AG20443 (cell line): ENCODE data around the gene TTC28.
A peak's percentile ranks its signal among the peaks of the same experiment; 100 is the strongest.
"Not testable (repeated sequence)": the region's sequence is repeated elsewhere in the genome, so short reads cannot be mapped to it uniquely, and the experiment has no call there.

Source experiments
- DNase-seq: peaks from one replicate; pipeline ENCODE4 v3.0.0; 2012; ENCODE audit warnings: low spot score, mixed read lengths

TTC28 gene

DNA sequence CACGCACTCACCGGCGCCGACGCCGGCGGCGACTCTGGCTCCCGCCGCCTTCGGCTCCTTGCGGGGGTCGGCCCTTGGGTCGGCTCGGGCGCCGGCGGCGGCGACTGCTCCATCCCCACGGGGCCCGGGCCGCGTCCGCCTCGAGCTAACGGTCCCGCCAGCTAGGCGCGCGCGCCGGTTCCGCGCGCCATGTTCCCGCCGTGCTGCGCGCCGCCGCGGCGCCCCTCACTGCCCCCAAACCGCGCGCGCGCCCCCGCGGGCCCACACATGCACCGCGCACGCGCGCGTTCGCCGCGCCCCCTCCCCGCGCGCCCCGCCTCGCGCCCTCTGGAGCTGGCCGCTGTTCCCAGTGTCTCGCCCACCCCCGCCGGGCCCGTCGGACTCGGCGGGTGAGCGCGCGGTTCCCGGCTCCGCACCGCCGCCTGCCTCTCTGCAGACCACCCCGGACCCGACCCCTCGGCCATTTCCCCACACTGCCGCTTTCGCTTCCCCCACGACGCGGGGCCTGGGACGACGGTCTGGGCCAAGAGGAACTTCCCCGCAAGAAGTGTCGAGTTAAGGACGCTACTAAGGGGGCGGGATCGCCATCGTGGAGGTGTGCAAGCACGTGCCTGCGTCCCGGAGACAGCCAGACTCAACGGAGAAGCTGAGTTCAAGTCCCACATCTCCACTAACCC is at the start of gene TTC28:
Gene TTC28 (minus strand): TSS at position 230 of the 677 bp plus-strand sequence. CDS start 117 bp downstream, at position 113.
- peak; percentile 88 for DNase-seq

GRCh38 chr22:28728621-28729313 is 49.1 kb upstream of the TTC28 start:
- no peak for DNase-seq

DNA sequence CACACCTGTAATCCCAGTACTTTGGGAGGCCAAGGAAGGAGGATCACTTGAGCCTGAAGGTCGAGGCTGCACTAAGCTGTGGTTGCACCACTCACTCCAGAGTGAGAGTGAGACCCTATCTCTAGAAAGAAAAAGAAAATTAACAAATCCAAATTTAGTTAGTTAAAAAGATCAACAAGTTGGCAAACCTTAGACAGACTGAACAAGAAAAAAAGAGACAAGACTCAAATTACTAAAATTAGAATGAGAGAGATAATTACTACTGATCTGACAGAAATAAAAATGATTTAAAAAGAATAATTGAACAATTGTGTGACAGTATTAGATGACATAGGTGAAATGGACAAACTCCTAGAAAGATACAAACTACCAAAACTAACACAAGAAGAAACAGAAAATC is 48.4 kb upstream of the TTC28 start:
- DNase-seq = no peak

DNA sequence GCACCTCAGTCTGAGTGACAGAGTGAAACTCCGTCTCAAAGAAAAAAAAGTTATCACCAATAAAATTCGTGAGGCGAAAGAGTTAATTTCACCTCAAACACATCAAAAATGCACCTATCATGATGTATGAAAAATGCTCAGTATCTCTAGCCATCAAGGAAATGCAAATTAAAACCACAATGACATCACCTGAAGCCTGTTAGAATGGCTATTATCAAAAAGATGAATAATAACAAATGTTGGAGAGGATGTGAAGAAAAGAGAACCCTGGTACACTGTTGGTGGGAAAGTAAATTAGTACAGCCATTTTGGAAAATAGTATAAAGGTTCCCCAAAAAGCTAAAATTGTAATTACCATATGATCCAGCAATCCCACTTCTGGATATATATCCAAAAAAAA is 38.4 kb upstream of the TTC28 start:
- no peak for DNase-seq

DNA sequence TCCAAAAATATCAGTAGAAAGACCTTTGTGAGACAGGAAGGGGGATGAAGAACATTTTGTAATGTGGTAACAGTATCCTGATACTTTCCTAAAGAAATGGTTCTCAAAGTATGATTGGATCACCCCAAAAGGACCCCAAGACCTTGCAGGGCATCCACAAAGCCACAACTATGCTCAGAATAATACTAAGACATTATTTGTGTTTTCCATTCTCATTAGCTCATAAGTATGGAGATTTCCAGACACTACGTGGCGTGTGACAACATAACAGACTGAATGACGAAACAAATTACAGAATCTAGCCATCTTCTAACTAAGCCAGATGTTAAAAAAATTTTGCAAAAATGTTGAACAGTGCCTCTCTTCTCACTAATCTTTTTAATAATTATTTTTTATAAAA is 37.0 kb upstream of the TTC28 start:
- no peak for DNase-seq

GRCh38 chr22:28715611-28716010 is 36.0 kb upstream of the TTC28 start:
- no peak for DNase-seq

GRCh38 chr22:28714043-28714628 is 34.5 kb upstream of the TTC28 start:
- no peak for DNase-seq

DNA sequence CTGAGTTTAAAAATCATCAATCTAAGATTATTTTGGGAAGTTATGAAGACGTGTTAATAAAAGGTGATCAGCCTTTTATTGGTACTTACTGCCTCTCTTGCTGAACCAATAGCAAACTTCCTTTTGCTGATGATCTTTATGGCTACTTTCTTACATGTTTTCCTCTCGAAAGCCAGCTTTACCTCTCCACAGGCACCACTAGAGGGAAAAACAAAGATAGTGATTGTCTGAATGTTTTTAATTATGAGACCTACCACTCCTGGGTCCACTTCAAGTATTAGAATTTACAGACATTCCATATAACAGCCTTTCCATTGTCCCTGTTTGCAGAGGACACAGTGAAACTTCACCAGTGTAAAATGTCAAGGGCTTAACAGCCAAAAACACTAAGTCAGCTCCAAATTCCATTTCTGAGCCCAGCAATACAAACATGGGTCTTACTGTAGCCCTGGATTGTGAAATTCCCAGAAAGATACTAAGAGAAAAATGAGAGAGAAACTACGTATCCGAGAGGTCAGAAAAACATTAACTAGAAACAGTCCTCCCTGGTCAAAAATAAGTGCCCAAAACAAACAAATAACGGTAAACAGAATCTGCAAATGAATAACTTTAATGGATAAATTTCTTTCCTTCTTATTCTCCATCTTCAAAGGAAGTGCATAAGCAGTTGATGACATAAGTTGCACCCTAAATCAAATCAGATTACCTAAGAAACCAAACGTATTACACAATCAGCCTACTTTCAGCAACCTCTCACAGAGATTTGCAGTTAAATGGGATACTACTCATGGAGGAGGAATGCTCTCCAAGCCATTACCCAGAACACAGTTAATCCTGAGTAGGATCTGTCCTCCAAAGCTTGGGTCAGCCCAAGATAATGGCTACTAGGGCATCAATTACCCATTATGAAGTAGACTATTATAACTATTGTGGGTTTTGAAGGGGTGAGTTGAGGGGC is 32.5 kb upstream of the TTC28 start:
- peak; percentile 82 for DNase-seq

DNA sequence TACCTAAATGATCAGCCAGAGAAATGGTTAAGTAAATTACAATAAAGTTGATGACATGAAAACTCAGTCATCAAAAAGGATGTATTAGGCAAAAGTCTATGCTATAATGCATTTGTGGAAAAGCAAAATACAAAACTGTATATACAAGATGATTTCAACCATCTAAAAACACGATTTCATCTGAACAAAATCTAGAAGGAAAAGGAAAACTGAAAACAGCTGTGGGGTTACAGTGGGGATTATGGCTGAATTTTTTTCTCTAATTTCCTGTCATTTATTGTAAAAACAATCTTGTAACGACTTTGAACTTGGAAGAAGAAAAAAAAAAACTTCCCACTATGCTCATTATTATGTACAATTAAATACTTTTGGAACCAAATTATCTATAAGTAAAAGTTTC is 31.7 kb upstream of the TTC28 start:
- no peak for DNase-seq

DNA sequence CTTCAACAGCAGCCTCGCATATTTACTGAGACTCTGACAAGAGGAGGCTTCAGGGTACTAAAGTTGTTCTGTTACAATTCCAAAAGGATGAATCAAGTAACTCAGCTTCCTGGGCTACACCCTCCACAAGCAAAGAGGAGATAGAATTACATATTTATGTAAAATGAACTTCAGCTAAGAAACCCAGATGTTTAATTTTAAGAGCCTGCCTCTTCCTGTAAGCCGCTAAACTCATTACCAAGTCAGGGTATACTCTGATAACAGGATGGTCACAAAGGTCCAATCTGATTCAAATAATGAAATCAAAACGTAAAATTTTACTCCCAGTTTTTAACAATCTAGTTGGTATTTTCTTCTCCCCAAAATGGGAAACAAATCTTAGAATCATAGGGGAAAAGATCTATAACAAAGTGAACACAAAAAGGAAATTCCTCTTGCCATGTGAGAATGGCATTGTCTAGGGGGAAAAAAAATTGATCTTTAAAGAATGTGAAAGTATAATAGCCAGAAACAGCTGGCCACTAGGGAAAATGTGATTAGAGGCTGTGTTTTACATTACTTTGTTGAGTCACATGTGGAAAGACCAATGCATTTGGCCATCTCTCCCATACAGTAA is 31.0 kb upstream of the TTC28 start:
- DNase-seq = peak; percentile 63

- DNase-seq = no peak
Measured at GRCh38 chr22:28710107-28710506, 30.5 kb upstream of the TTC28 start.

DNA sequence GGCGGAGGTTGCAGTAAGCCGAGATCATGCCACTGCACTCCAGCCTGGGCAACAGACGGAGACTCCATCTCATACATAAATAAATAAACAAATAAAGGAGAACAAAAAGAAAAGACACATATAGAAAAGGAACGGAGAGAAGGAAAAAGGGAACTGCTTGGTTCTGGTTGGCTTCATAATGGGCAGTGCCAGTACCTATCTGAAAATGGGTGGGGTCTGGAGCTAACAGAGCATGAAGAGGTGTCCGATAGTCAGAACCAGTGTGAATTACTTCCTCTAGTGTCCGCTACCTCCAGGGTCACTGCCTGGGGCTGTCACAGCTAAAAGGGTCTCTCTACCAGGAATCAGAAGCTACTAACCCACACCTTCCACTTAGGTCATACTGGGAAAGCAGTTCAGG is 27.2 kb upstream of the TTC28 start:
- no peak for DNase-seq

DNA sequence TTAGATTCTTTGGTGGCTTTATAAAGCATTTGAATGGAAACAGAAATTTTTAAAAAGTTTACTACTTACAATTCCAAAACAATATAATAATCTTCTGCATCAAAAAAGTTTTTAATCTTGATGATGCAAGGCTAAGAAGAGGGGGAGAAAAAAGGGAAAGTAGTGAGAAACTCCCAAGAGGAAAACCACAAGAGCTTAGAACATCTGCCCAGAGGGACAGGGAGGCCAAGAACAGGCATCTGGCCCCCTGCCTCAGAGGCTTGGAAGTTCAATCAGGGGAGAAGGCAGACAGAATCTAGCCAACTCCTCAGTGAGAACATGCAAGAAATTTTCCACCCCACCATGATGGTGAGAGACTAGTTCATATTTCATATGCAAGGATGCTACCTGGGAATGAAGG is 23.8 kb upstream of the TTC28 start:
- no peak for DNase-seq

DNA sequence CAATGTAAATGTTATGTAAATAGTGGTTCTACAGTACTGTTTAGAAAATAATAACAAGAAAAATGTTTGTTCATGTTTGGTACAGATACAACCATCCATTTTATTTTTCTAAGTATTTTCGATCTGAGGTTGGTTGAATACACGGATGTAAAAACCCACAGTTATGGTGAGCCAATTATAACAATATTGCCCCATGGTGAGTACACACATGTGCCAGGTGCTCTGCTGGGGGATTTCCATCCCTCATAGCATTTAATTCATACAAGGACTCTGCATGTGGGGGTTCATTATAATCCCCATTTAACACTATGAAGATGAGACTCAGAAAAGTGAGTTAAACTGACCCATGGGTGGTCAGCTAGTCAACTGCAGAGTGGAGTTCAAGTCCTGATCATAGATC is 23.3 kb upstream of the TTC28 start:
- DNase-seq = no peak

DNA sequence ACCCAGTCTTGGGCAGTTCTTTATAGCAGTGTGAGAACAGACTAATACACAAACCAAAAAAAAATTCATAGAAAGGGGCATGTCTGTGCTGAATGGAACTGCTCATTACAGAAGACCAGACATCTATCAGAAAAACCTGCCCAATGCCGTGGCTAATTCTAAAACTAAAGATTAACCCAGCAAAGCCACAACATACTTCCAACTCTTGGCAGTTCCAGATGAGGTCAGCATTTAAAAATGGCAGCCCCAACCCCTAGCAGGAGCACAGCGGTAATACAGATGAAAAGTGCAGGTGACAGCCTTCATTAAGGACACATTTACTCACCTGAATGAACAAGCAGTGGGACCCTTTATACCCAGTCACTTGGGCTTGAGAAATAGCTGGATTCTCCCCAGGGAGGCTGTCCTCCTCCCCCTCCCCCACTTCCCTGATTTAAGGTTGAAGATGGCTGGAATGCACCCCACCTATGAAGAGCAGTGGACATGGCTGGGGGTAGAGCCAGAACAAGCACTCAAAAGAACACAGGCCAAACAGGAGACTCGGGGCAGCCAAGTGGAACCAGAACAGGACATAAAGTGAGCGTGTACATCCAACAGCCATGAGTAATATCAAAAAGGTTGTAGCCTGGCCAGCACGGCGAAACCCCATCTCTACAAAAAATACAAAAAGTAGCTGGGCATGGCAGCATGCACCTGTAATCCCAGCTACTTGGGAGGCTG is 13.6 kb upstream of the TTC28 start:
- DNase-seq = not testable (repeated sequence)

- not testable (repeated sequence) for DNase-seq
Measured at GRCh38 chr22:28689796-28690195, 10.2 kb upstream of the TTC28 start.

GRCh38 chr22:28682966-28683365 is 3.3 kb upstream of the TTC28 start:
- DNase-seq = not testable (repeated sequence)

GRCh38 chr22:28680813-28681490 is 1.3 kb upstream of the TTC28 start:
- not testable (repeated sequence) for DNase-seq

- peak; percentile 33 for DNase-seq
Measured at GRCh38 chr22:28678778-28679610, 646 bp downstream of the TTC28 start.

DNA sequence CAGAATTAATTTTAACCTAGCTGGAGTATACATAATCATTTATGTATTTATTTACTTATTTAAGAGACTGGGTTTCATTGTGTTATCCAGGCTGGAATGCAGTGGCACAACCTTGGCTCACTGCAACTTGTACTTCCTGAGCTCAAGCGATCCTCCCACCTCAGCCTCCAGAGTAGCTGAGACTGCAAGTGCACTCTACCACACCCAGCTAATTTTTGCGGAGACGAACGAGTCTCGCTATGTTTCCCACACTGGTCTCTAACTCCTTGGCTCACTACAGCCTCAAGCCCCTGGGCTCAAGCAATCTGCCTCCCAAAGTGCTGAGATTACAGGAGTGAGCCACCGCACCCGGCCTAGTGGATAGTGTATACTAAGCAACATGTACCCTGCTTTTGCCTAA is 1.5 kb downstream of the TTC28 start:
- not testable (repeated sequence) for DNase-seq
